Activated naive CD8-positive, alpha-beta T cell (primary cell): ENCODE results near the gene LYAR.

Experiments
- H3K27ac Mint-ChIP-seq: one replicate; pipeline ENCODE4 v1.8.0; 2021; ENCODE audit warnings: mixed read lengths
- H3K27me3 Mint-ChIP-seq: one replicate; pipeline ENCODE4 v1.8.0; 2021; ENCODE audit warnings: mixed read lengths
- H3K36me3 Mint-ChIP-seq: one replicate; pipeline ENCODE4 v1.8.0; 2021; ENCODE audit warnings: mixed read lengths
- H3K4me1 Mint-ChIP-seq: one replicate; pipeline ENCODE4 v1.8.0; 2021; ENCODE audit warnings: low read depth, mixed read lengths
- H3K4me3 Mint-ChIP-seq: one replicate; pipeline ENCODE4 v1.8.0; 2021; ENCODE audit warnings: mild to moderate bottlenecking, mixed read lengths
- H3K9me3 Mint-ChIP-seq: one replicate; pipeline ENCODE4 v1.8.0; 2021; ENCODE audit warnings: low read depth, mixed read lengths

The LYAR gene

GRCh38 chr4:4226606-4227438 lies 63.1 kb downstream of the LYAR start, which contains the start of gene OTOP1:
OTOP1 (minus strand) TSS chr4:4226929; CDS start chr4:4226864, 65 bp downstream.
- H3K27me3 Mint-ChIP-seq = peaks cover 37% of the 10 kb centered on the region
- no peak within 1 kb of the TSS for H3K27ac Mint-ChIP-seq
- H3K9me3 Mint-ChIP-seq = no peaks in the 10 kb centered on the region
- peak within 1 kb of the TSS; percentile 65 for H3K4me3 Mint-ChIP-seq
- peaks cover 12% of the 10 kb centered on the region for H3K4me1 Mint-ChIP-seq
- H3K36me3 Mint-ChIP-seq = no peaks in the 10 kb centered on the region

GRCh38 chr4:4225915-4226605 lies 63.9 kb downstream of the LYAR start:
- Mint-ChIP-seq H3K4me1 (peaks cover 12% of the 10 kb centered on the region), H3K9me3 (no peaks in the 10 kb centered on the region), H3K27me3 (peaks cover 38% of the 10 kb centered on the region), H3K4me3 (peak overlapping the region; percentile 65), H3K27ac (no peak overlapping the region), H3K36me3 (no peaks in the 10 kb centered on the region)
